BLaER1 treated with 17β-estradiol and CSF1 and Interleukin-3, amounts not matched to agents 10 nM and 100 nM (cell line): Measurements from ENCODE around the gene ZBED6.

ENCODE experiments used
- H3K27ac ChIP-seq, 11 experiments: shearing (Covaris generic); formaldehyde crosslinking; 2 replicates each; pipeline ENCODE4 v1.8.1; 2022
- H3K27me3 ChIP-seq, 11 experiments: shearing (Covaris generic); formaldehyde crosslinking; 2 replicates each; pipeline ENCODE4 v1.8.1; 2022
- H3K36me3 ChIP-seq, 11 experiments: shearing (Covaris generic); formaldehyde crosslinking; 2 replicates each; pipeline ENCODE4 v1.8.1; 2022
- H3K4me1 ChIP-seq, 10 experiments: shearing (Covaris generic); formaldehyde crosslinking; 2 replicates each; pipeline ENCODE4 v1.8.1; 2022
- H3K4me2 ChIP-seq, 11 experiments: shearing (Covaris generic); formaldehyde crosslinking; 2 replicates each; pipeline ENCODE4 v1.8.1; 2022
- H3K4me3 ChIP-seq, 10 experiments: shearing (Covaris generic); formaldehyde crosslinking; 2 replicates each; pipeline ENCODE4 v1.8.1; 2022
- H3K9ac ChIP-seq, 11 experiments: shearing (Covaris generic); formaldehyde crosslinking; 2 replicates each; pipeline ENCODE4 v1.8.1; 2022
- H3K9me3 ChIP-seq, 11 experiments: shearing (Covaris generic); formaldehyde crosslinking; replicated peaks in 1 of 11; 2 replicates each; pipeline ENCODE4 v1.8.1; 2022
- H4K20me1 ChIP-seq, 11 experiments: shearing (Covaris generic); formaldehyde crosslinking; 2 replicates each; pipeline ENCODE4 v1.8.1; 2022
- Cebpa-rat ChIP-seq, 11 experiments: shearing (Covaris generic); IDR thresholded peaks; 2 replicates each; pipeline ENCODE4 v1.8.1; 2022

Gene ZBED6

DNA sequence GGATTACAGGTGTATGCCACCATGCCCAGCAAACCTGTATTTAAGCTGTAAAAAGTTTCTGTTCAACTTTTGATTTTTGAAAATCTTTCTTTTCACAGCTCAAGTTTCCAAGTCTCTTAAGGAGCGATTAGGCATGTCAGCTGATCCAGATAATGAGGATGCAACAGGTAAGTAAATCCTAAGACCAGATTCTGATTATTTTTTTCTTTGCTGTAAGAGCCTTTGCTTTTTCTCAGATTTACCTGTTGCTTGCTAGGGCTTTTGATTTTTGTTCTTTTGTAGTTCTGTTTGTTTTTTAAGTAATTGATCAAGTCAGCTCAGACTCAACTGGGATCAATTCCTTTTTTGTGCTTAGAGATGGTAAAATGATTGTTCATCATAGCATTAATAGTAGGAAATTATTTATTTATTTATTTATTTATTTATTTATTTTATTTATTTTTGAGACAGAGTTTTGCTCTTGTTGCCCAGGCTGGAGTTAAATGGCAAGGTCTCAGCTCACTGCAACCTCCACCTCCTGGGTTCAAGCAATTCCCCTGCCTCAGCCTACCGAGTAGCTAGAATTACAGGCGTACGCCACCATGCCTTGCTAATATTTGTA is 44.9 kb downstream of the ZBED6 start:
- peaks cover 0 to 83% (median 23%) of the 10 kb centered on the region in 11 experiments; a peak in 15 of 22 replicates for H4K20me1 ChIP-seq
- no peak overlapping the region for H3K27ac ChIP-seq
- no peak overlapping the region for H3K4me2 ChIP-seq
- TF ChIP-seq Cebpa-rat (IDR thresholded peaks at IDR 0.05) = no peak
- peaks cover 0 to 47% (median 33%) of the 10 kb centered on the region in 11 experiments; a peak in 18 of 22 replicates for H3K9me3 ChIP-seq
- no peaks in the 10 kb centered on the region for H3K4me1 ChIP-seq
- H3K36me3 ChIP-seq = peaks cover 92 to 97% (median 95%) of the 10 kb centered on the region in 11 experiments
- H3K27me3 ChIP-seq = no peaks in the 10 kb centered on the region
- H3K4me3 ChIP-seq = no peak overlapping the region
- no peak overlapping the region for H3K9ac ChIP-seq

GRCh38 chr1:203842559-203842876 is 47.1 kb downstream of the ZBED6 start:
- Histone ChIP-seq H3K4me1 (no peaks in the 10 kb centered on the region), H3K9me3 (peaks cover 0 to 45% (median 33%) of the 10 kb centered on the region in 11 experiments; a peak in 18 of 22 replicates), H4K20me1 (peaks cover 0 to 83% (median 29%) of the 10 kb centered on the region in 11 experiments; a peak in 15 of 22 replicates), H3K27ac (no peak overlapping the region), H3K4me3 (no peak overlapping the region), H3K36me3 (peaks cover 92 to 97% (median 95%) of the 10 kb centered on the region in 11 experiments), H3K4me2 (no peak overlapping the region), H3K9ac (no peak overlapping the region), H3K27me3 (no peaks in the 10 kb centered on the region)
- no peak for TF ChIP-seq Cebpa-rat (IDR thresholded peaks at IDR 0.05)

GRCh38 chr1:203843435-203843834 is 48.0 kb downstream of the ZBED6 start:
- Histone ChIP-seq H3K9me3 (peaks cover 0 to 37% (median 33%) of the 10 kb centered on the region in 11 experiments; a peak in 18 of 22 replicates), H3K9ac (no peak overlapping the region), H4K20me1 (peaks cover 0 to 83% (median 35%) of the 10 kb centered on the region in 11 experiments; a peak in 15 of 22 replicates), H3K36me3 (peaks cover 92 to 97% (median 95%) of the 10 kb centered on the region in 11 experiments), H3K4me3 (no peak overlapping the region), H3K27ac (no peak overlapping the region), H3K4me2 (no peak overlapping the region), H3K4me1 (no peaks in the 10 kb centered on the region), H3K27me3 (no peaks in the 10 kb centered on the region)
- no peak for TF ChIP-seq Cebpa-rat (IDR thresholded peaks at IDR 0.05)
